ENCODE data around the gene MIEF1. TPM values are rescaled to one million over a fixed set of nuclear protein-coding genes. Genes with fewer than 3 reads are reported as not detected.
A peak's percentile ranks its signal among the peaks of the same experiment; 100 is the strongest.
"Not testable (repeated sequence)": the region's sequence is repeated elsewhere in the genome, so short reads cannot be mapped to it uniquely, and the experiment has no call there.

Gene MIEF1
- total and polyA plus RNA-seq, 4 donors, result 7.1 to 28.9 (median 17.4) TPM

DNA sequence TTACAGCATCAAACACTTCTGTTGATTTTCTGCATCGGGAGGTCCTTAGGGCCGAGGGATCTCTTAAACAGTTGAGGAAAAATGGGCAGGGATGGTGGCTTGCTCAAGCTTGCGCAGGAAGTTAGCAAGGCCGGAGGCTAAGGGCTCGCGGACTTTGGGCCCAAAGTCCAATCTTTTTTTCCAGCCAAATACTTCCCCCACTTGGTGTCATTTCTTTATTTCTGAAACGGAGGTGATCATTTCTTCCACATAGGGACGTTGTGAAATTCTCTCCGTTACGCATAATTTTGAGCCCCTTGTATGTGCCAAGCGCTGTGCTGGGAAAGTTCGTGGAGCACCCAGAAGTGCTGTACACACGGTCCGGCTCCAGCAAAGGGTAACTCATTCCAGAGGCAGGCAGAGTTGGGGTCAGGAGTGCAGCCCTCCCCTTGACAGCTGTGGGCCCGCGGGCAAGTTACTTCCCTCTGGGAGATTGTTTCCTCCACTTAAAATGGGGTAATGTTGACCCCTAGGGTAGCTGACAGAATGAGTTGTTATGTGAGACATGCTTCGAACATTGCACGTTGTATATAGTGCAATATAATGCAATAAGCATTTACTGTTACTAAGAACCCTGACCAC is 809 bp downstream of the MIEF1 start:
- ATAC-seq (ENCODE audit: insufficient read depth, low FRiP score), result no peak
- peak overlapping the region; percentile 43 to 66 for H3K9ac ChIP-seq (ENCODE audit: insufficient read depth in 1 of 2, low read length in 2 of 2)
- 5 to 7% methylated on average over 18 of the region's 18 CpGs for WGBS, 2 donors
- peak overlapping the region; percentile 89 for H3K4me3 ChIP-seq
- peak overlapping the region; percentile 58 to 78 for H3K27ac ChIP-seq (ENCODE audit: low read depth in 1 of 2, low read length in 1 of 2)
- no peaks in the 10 kb centered on the region for H3K9me3 ChIP-seq (ENCODE audit: control insufficient read depth in 4 of 4, insufficient read depth in 3 of 4, low read length in 3 of 4)
- no peak for DNase-seq
- peaks cover 2 to 27% (median 18%) of the 10 kb centered on the region in 5 donors for H3K4me1 ChIP-seq (ENCODE audit: control insufficient read depth in 5 of 5, insufficient read depth in 5 of 5, low read length in 5 of 5)
- no peak for TF ChIP-seq CTCF (IDR thresholded peaks at IDR 0.05; ENCODE audit: control extremely low read depth, extremely low read depth)
- H3K27me3 ChIP-seq (ENCODE audit: control insufficient read depth in 3 of 3, insufficient read depth in 3 of 3, low read length in 2 of 3), result no peaks in the 10 kb centered on the region
- peaks cover 10 to 29% (median 19%) of the 10 kb centered on the region in 4 donors for H3K36me3 ChIP-seq (ENCODE audit: control insufficient read depth in 4 of 4, insufficient read depth in 4 of 4, low read length in 4 of 4)

GRCh38 chr22:39503630-39504029 is 1.5 kb downstream of the MIEF1 start:
- Histone ChIP-seq H3K9ac (ENCODE audit: insufficient read depth in 1 of 2, low read length in 2 of 2) (peak overlapping the region in 1 of 2 donors; percentile 66), H3K4me3 (no peak overlapping the region), H3K36me3 (ENCODE audit: control insufficient read depth in 4 of 4, insufficient read depth in 4 of 4, low read length in 4 of 4) (peaks cover 10 to 30% (median 22%) of the 10 kb centered on the region in 4 donors), H3K27ac (ENCODE audit: low read depth in 1 of 2, low read length in 1 of 2) (no peak overlapping the region), H3K27me3 (ENCODE audit: control insufficient read depth in 3 of 3, insufficient read depth in 3 of 3, low read length in 2 of 3) (no peaks in the 10 kb centered on the region), H3K4me1 (ENCODE audit: control insufficient read depth in 5 of 5, insufficient read depth in 5 of 5, low read length in 5 of 5) (peaks cover 2 to 27% (median 18%) of the 10 kb centered on the region in 5 donors), H3K9me3 (ENCODE audit: control insufficient read depth in 4 of 4, insufficient read depth in 3 of 4, low read length in 3 of 4) (no peaks in the 10 kb centered on the region)
- TF ChIP-seq CTCF (IDR thresholded peaks at IDR 0.05; ENCODE audit: control extremely low read depth, extremely low read depth), result no peak
- DNase-seq (no peak), ATAC-seq (ENCODE audit: insufficient read depth, low FRiP score) (no peak)
- 58 to 62% methylated on average over 6 of the region's 6 CpGs for WGBS, 2 donors

DNA sequence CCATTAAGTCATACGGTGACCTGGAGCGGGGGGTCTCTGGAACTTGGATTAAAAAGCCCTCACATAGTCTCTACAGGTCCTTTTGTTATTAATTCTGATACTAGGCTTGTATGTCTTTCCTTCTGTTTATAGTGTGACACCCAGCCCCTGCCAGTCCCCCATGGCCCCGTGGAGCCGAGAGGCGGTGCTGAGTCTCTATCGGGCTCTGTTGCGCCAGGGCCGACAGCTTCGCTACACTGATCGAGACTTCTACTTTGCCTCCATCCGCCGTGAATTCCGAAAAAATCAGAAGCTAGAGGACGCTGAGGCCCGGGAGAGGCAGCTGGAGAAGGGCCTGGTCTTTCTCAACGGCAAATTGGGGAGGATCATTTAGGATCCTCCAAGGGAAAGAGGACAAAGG is 2.0 kb downstream of the MIEF1 start:
- DNase-seq (no peak), ATAC-seq (ENCODE audit: insufficient read depth, low FRiP score) (no peak)
- WGBS, 2 donors, result 95 to 96% methylated on average over 16 of the region's 16 CpGs
- Histone ChIP-seq H3K27me3 (ENCODE audit: control insufficient read depth in 3 of 3, insufficient read depth in 3 of 3, low read length in 2 of 3) (no peaks in the 10 kb centered on the region), H3K27ac (ENCODE audit: low read depth in 1 of 2, low read length in 1 of 2) (no peak overlapping the region), H3K4me1 (ENCODE audit: control insufficient read depth in 5 of 5, insufficient read depth in 5 of 5, low read length in 5 of 5) (peaks cover 2 to 27% (median 18%) of the 10 kb centered on the region in 5 donors), H3K36me3 (ENCODE audit: control insufficient read depth in 4 of 4, insufficient read depth in 4 of 4, low read length in 4 of 4) (peaks cover 10 to 30% (median 23%) of the 10 kb centered on the region in 4 donors), H3K4me3 (no peak overlapping the region), H3K9ac (ENCODE audit: insufficient read depth in 1 of 2, low read length in 2 of 2) (no peak overlapping the region), H3K9me3 (ENCODE audit: control insufficient read depth in 4 of 4, insufficient read depth in 3 of 4, low read length in 3 of 4) (no peaks in the 10 kb centered on the region)
- no peak for TF ChIP-seq CTCF (IDR thresholded peaks at IDR 0.05; ENCODE audit: control extremely low read depth, extremely low read depth)

- 83 to 88% methylated on average over 10 of the region's 10 CpGs for WGBS, 2 donors
- H3K4me3 ChIP-seq; H3K9ac ChIP-seq (ENCODE audit: insufficient read depth in 1 of 2, low read length in 2 of 2); H3K27me3 ChIP-seq (ENCODE audit: control insufficient read depth in 3 of 3, insufficient read depth in 3 of 3, low read length in 2 of 3); DNase-seq; H3K27ac ChIP-seq (ENCODE audit: low read depth in 1 of 2, low read length in 1 of 2); H3K9me3 ChIP-seq (ENCODE audit: control insufficient read depth in 4 of 4, insufficient read depth in 3 of 4, low read length in 3 of 4); ATAC-seq (ENCODE audit: insufficient read depth, low FRiP score): not testable (repeated sequence)
- H3K36me3 ChIP-seq (ENCODE audit: control insufficient read depth in 4 of 4, insufficient read depth in 4 of 4, low read length in 4 of 4), result peaks cover 21 to 48% (median 31%) of the 10 kb centered on the region in 4 donors
- H3K4me1 ChIP-seq (ENCODE audit: control insufficient read depth in 5 of 5, insufficient read depth in 5 of 5, low read length in 5 of 5), result peaks cover 0 to 11% (median 10%) of the 10 kb centered on the region in 5 donors
These were observed 4.9 kb downstream of the MIEF1 start for GRCh38 chr22:39507021-39507420.
